Measurements from ENCODE around the gene GATAD2B. TPM values are rescaled to one million over a fixed set of nuclear protein-coding genes. Genes with fewer than 3 reads are reported as not detected.

GATAD2B gene
- total RNA-seq, 1 donor from 2014 or later: 47.0 TPM

- no peaks in the 10 kb centered on the region for H3K9me3 Mint-ChIP-seq (ENCODE audit: low read depth)
- TF ChIP-seq CTCF (IDR thresholded peaks at IDR 0.05): no peak
- H3K27ac Mint-ChIP-seq (ENCODE audit: unreplicated experiment): no peak overlapping the region
- no peak overlapping the region for H3K4me3 Mint-ChIP-seq (ENCODE audit: unreplicated experiment)
- H3K4me1 Mint-ChIP-seq (ENCODE audit: low read depth): peaks cover 7% of the 10 kb centered on the region
- no peak for DNase-seq (ENCODE audit: low spot score)
- peaks cover 35% of the 10 kb centered on the region for H3K36me3 Mint-ChIP-seq (ENCODE audit: low read depth)
- H3K27me3 Mint-ChIP-seq (ENCODE audit: low read depth): no peaks in the 10 kb centered on the region
These were observed 162.3 kb downstream of the GATAD2B start for GRCh38 chr1:153760440-153760839.

Small RNAs within 50 kb of the gene (microRNA-seq; reads per million reads assigned to microRNA genes)
- gene MIR6737 (ENCODE audit: borderline number of aligned reads): not detected

Other genes starting within 250 kb of the GATAD2B start
- gene NPR1, start 244.3 kb downstream of the GATAD2B start, total RNA-seq: 0.21 to 0.27 TPM in 2 of 3 replicates, not detected in the other
- gene INTS3, start 194.9 kb downstream of the GATAD2B start, total RNA-seq: 48.6 to 61.0 TPM (median 49.1 TPM) in 3 replicates
- 10.6 to 16.6 TPM (median 11.6 TPM) in 3 replicates for gene SLC27A3, start 147.6 kb downstream of the GATAD2B start, total RNA-seq
- gene DENND4B, start 23.7 kb upstream of the GATAD2B start, total RNA-seq: 32.1 to 36.7 TPM (median 36.2 TPM) in 3 replicates
- 24.2 to 32.5 TPM (median 30.9 TPM) in 3 replicates for gene CRTC2, start 35.6 kb upstream of the GATAD2B start, total RNA-seq
- 83.5 to 87.8 TPM (median 85.6 TPM) in 3 replicates for gene SLC39A1, start 40.6 kb upstream of the GATAD2B start, total RNA-seq
- 3.7 to 6.6 TPM (median 4.4 TPM) in 3 replicates for gene CREB3L4, start 44.9 kb upstream of the GATAD2B start, total RNA-seq
- 128 to 158 TPM (median 130 TPM) in 3 replicates for gene JTB, start 54.7 kb upstream of the GATAD2B start, total RNA-seq
- gene RAB13, start 63.4 kb upstream of the GATAD2B start, total RNA-seq: 111 to 137 TPM (median 116 TPM) in 3 replicates
- 951 to 1,224 TPM (median 1,041 TPM) in 3 replicates for gene RPS27, start 67.8 kb upstream of the GATAD2B start, total RNA-seq
- 0.19 TPM in 1 of 3 replicates, not detected in the others for gene NUP210L, start 232.1 kb upstream of the GATAD2B start, total RNA-seq